Uterus (tissue), 2 donors: Measurements from ENCODE around the gene RNPS1.

Experiments used
- CTCF ChIP-seq, 4 experiments: fragments of 200-600 bp in 2 of 4; fragments of 450-650 bp in 2 of 4; sonication (generic) in 2 of 4; IDR thresholded peaks; one replicate each; pipeline ENCODE4 v1.5.1; 2016 to 2019; ENCODE audit warnings: antibody characterized with exemption in 4 of 4, mild to moderate bottlenecking in 2 of 4, moderate library complexity in 1 of 4
- POLR2A ChIP-seq, 2 donors: fragments of 450-650 bp; IDR thresholded peaks; one replicate each; pipeline ENCODE4 v1.6.1; 2016; ENCODE audit warnings: antibody characterized with exemption in 2 of 2, mild to moderate bottlenecking in 1 of 2, moderate library complexity in 1 of 2

- TF ChIP-seq CTCF (IDR thresholded peaks at IDR 0.05), result no peak
- no peak for TF ChIP-seq POLR2A (IDR thresholded peaks at IDR 0.05)
Measured at GRCh38 chr16:2284797-2285576, 17.1 kb upstream of the RNPS1 start.
